ENCODE measurements around the gene CDC40. TPM values are rescaled to one million over a fixed set of nuclear protein-coding genes. Genes with fewer than 3 reads are reported as not detected.

Gene CDC40
- total and polyA plus RNA-seq, 9 of the 15 experiments (the other 6 are each of a cell fraction or from before 2014, with no cell fraction given) = 9.7 to 26.3 (median 15.7) TPM

DNA sequence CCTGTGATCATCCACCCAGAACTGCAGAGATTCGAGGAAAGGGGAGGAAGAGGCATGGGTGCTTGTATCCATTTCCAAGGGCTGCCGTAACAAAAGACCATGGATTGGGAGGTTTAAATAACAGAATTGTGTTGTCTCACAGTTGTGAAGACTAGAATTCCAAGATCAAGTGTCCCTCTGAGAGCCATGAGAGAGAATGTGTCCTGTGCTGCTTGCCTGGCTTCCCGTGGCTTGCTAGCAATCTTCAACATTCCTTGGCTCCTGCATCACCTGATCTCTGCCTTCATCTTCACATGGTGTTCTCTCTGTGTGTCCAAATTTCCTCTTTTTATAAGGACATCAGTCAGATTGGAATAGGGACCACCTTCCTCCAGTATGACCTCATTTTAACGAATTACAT lies 69.8 kb downstream of the CDC40 start (continued):
- TF ChIP-seq ETV5 (CRISPR knock-in tag; IDR thresholded peaks at IDR 0.05; ENCODE audit: low read depth) = no peak

DNA sequence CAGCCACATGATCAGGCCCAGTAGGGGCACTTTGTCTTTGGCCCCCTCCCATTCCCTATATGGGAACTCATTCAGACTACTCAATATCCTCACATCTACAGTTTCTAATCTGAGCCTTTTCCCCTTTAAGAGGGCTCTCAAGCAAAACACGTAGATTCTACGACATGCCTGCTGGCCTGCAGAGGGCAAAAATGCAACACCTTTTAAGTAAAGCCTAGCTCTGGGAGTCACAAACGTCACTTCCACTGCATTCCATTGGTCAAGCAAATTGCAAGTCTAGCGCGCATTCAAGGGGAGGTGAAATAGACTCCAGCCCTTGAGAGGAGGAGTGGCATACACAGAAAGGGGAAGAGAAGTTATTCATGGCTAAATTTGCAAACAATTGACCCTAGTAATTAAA lies 70.6 kb downstream of the CDC40 start:
- no peaks in the 10 kb centered on the region for H3K4me1 ChIP-seq (replicated peaks in 1 of 2; ENCODE audit: control insufficient read depth in 2 of 2, insufficient read depth in 2 of 2, low read length in 2 of 2)
- ChIA-PET POLR2A (no interaction called here), CTCF (ENCODE audit: low intra/inter-chr PET ratio) (no interaction called here)
- no peaks in the 10 kb centered on the region for H4K20me1 ChIP-seq (replicated peaks; ENCODE audit: control insufficient read depth, insufficient read depth, low read length)
- peak; percentile 80 for ATAC-seq
- H3K9me3 ChIP-seq (replicated peaks; ENCODE audit: control insufficient read depth, insufficient read depth, low read depth, low read length) = no peaks in the 10 kb centered on the region
- TF ChIP-seq RAD21 (CRISPR knock-in tag; conservative IDR thresholded peaks at IDR 0.05 in 1 of 2, IDR thresholded peaks at IDR 0.05 in 1 of 2) (peak in 1 of 2 experiments; percentile 10; a peak in 1 of 4 replicates), CBX8 (IDR thresholded peaks at IDR 0.05; ENCODE audit: borderline replicate concordance, extremely low read depth, low read depth, low read length, poor library complexity, severe bottlenecking) (no peak)
- no peaks in the 10 kb centered on the region; a peak in 1 of 5 replicates for H3K27me3 ChIP-seq (ENCODE audit: control insufficient read depth in 2 of 2, insufficient read depth in 2 of 2, low read length in 2 of 2)
- no peak overlapping the region for H2AFZ ChIP-seq (ENCODE audit: low read depth, low read length)
- no peak overlapping the region for H3K4me2 ChIP-seq (ENCODE audit: insufficient read depth, low read length)
- peak; percentile 7 to 37 (median 20) for DNase-seq (ENCODE audit: extremely low read depth in 1 of 4, low spot score in 3 of 4)
- no peak overlapping the region for H3K9ac ChIP-seq (ENCODE audit: insufficient read depth in 1 of 2, low read depth in 2 of 2, low read length in 2 of 2)
- WGBS (ENCODE audit: insufficient coverage, low coverage, missing lambda C conversion rate) = 5% methylated on average over 5 of the region's 5 CpGs
- in situ Hi-C loops (cut with MboI) = no loop called here
- FAIRE-seq = no peak
- H3K9me1 ChIP-seq (ENCODE audit: control insufficient read depth, insufficient read depth, low read length) = no peaks in the 10 kb centered on the region
- no peak overlapping the region for H3K4me3 ChIP-seq
- H3K79me2 ChIP-seq (ENCODE audit: control insufficient read depth, insufficient read depth, low read length) = no peaks in the 10 kb centered on the region
- no TSS peak for BruUV-seq (replicated peaks)
- intact Hi-C loops (cut with micrococcal nuclease) = no loop called here
- no peaks in the 10 kb centered on the region for H3K36me3 ChIP-seq (ENCODE audit: control insufficient read depth, insufficient read depth, low read length)
- H3K27ac ChIP-seq (ENCODE audit: extremely low read depth, low read depth, low read length) = no peak overlapping the region
